DMS53 (cell line): ENCODE data around the gene IKZF1.

ENCODE experiments used
- DNase-seq: peaks from one replicate; lab custom pipeline; 2025; lab: John Stamatoyannopoulos, UW

Gene IKZF1

GRCh38 chr7:50412973-50413372, 108.5 kb downstream of the IKZF1 start:
- no peak for DNase-seq

DNA sequence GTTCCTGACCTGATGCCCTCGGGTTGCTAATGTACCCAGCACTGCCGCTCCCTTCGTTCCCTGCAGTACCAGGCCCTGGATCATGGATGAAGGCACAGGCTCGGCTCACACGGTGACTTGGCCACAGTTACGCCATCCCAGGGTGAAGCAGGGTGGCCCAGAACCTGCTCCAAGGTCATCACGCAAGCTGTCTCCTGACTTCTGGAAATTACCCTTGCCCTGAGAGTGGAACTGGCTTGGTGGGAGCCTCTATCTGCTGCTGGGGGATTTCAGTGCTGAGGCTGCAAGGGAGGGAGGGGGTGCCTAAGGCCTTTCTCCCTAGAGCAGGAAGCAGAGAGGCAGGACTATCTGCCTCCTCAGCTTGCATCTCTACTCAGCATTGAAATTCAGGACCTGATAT, 109.0 kb downstream of the IKZF1 start:
- DNase-seq, result no peak

DNA sequence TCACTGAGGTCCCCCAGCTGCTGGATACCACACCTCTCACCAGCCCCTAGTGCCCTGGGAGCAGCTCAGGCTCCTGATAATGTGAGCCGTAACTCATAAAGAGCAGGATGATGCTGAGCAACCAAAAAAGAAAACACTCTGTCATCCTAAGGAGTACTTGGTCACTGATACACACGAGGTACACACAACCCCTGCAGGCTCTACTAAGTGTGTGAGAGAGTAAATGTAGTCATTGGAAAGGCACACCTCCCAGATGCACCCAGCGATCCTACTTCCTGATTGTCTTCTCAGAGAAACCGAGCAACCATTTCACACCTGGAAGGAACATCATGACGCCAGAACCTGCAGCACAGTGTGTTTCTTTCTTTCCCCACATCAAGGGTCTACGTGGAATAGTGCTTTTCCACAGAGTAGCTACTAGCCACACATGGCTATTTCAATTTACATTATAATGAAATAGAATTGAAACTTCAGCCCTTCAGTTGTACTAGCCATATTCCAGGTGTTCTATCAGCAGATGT, 111.4 kb downstream of the IKZF1 start:
- no peak for DNase-seq

DNA sequence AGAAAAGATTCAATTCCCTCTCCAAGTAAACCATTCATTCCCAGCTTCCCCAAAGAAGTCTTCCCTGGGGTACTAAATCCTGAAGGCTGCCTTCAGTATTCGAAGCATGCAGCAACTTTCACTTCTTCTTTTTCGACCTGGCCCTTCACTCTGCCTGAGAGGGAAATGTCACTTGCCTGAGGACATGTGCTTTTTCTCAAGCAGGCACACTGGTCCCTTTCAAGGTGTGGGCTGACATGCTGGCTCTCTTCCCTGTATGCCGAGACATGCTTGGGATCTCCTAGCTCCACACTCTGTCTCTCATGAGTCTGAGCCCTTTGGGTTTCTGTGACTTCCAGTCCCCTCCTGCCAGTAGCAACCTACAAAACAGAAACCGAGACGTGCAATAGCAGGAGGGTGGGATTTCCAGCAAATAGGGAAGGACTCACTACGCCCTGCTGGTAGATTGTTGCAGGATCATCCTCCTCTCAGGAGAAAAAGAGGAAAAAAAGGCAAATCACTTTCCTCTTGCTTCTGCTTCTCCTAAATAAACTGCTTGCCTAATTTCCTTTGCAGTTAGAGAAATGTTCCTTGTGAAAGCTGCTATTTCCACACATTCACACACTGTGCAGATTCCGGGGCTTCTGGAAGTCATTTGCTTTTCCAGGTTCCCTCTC, 112.1 kb downstream of the IKZF1 start:
- no peak for DNase-seq

GRCh38 chr7:50418086-50418515, 113.6 kb downstream of the IKZF1 start:
- DNase-seq, result peak; percentile 89

DNA sequence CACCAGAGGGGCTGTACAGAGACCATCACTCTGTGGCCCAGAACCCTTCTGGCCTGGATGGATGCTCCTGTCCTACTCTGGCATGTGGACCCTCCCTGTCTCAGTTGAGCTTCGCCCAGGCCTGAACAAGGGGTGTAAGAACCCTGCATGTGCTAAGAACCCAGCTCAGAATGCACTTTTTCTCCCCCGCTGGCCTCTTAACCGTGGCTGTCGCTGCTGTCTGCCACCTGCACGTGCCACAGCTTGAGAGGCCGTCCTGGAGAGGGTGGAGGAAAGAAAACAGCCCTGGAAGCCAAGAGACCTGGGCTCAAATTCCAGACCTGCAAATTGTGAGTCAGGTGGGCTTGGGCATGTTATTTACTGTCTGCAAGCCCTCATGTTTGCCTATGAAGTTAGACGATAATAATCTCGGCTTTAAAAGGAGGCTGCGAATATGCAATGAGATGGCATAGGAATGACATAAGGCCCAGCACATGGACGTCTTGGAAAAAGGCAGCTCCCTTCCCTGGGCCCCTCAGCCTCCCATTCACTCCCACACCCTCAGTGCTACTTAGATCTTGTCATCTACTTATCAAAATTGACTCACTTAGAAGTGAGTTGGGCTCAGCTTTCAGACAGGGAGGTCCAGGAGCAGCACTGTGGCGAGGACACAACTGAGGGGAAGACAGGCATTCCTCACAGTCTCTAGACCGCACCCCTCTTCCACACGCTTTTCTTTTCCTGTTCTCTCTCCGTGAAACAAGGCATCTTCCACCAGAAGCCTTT, 114.2 kb downstream of the IKZF1 start:
- DNase-seq, result no peak

DNA sequence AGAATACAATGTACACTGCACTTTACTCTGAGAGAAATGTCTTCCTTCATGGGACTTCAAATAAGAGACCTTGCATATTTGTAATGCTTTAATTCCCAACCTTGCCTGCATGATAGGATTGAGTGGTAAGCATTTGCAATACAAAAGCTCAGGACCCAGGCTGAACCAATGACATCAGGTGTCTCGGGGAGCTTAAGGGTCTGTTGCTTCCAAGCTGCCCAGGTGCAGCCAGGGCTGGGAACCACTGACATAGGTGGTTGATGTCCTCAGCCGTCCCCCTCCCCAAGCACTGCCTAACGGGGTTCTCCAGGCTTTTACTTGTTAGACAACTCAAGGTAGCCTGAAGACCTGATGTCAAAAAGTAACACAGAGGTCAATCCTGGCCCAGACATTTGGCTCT, 116.5 kb downstream of the IKZF1 start:
- no peak for DNase-seq

GRCh38 chr7:50422858-50423257, 118.3 kb downstream of the IKZF1 start:
- DNase-seq, result peak; percentile 18

DNA sequence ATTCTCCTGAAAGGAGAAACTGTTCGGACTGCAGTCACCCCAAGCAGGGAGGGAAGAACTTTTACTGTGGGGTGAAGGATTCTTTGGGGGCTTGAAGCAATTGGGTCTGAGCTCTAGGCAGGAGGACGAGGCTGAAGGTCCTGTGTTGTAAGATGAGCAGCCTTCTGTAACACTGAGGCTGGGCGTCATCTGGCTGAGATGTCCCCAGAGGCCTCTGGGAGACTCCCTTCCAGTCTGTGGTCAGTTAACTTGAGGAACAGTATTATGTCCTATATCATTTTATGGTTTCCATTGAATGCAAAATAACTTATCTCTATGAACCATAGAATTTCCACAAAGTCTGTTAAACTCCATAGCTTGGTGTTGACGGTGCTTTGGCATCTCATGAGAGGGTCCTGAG, 119.3 kb downstream of the IKZF1 start:
- no peak for DNase-seq

DNA sequence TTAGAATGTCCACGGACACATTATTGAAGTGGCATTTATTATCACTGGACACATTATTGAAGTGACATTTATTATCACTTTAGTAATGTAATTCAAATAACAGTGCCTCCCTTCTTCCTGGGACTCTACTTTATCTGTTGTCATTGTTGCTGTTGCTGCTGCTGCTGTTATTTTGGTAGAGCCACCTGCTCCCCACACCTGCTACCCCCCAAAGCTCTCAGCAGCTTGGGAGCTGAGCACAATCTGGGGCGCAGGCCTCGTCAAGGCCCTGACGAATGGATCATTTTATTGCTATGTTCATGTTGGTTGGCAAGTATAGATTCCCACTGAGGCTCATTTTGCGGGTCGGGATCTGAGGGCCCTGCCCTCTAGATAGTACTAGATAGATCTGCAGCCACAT, 120.8 kb downstream of the IKZF1 start:
- DNase-seq, result no peak

DNA sequence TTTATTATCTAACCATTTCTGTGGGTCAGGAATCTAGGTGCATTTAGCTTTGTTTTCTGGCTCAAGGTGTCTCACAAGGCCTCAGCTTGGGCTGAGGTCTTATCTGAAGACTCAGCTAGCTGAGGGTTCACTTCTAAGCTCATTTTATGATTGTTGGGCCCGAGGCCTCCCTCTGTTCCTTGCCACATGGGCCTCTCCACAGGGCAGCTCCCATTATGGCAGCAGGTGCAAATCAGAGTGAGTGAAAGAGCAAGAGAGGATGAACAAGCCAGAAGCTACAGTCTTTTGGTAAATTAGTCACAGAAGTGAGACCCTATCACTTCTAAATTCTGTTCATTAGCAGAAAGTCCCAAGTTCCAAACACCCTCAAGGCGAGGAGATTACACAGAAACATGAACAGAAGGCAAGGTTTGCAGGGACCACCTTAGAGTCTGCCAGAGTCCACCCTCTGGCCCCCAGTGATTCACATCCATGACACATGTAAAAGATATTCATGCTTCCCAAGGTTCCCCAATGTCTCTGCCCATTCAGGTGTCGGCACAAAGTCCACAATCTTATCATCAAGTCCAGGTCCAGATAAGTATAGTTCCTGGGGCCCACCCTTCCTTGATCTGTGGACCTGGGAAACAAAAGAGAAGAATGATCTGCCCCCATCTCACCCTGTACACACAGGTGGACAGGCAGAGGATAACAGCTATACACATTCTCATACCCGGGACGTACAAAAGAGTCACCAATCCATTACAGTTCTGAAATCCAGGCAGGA, 121.9 kb downstream of the IKZF1 start:
- no peak for DNase-seq

DNA sequence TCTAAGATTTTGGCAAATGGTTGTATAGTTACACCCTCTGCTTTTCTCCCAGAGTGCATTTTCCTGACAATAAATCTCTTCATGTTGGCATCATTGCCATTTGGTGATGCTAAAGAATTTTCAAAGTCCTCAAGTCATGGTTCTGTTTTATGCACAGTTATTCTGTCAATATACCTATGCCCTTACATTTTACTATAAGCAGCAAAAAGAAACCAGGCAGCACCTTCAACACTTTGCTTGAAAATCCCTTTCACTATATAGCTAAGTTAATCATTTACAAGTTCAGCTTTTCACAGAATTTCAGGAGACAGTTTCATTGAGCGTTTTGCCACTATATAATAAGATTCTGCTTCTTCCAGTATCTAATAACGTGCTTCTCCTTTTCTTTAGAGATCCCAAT, 123.0 kb downstream of the IKZF1 start:
- DNase-seq, result peak; percentile 25

DNA sequence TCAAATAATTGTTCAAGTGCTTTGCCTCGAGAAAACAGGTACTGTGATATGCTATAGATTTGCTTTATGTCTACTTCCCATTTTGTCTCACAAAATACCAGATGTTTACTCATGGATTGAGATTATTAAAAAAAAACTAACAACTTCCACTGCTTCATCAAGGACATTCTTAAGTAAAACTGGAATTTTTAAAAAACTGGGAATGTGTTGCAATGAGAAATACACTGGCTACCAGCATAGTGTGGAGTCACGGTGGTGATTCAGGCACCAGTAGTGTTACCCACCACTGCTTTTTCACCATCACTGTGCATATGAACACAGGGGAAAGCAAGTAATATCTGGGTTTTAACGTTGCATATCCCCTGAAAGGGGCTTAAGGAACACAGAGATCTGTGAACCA, 124.4 kb downstream of the IKZF1 start:
- no peak for DNase-seq

DNA sequence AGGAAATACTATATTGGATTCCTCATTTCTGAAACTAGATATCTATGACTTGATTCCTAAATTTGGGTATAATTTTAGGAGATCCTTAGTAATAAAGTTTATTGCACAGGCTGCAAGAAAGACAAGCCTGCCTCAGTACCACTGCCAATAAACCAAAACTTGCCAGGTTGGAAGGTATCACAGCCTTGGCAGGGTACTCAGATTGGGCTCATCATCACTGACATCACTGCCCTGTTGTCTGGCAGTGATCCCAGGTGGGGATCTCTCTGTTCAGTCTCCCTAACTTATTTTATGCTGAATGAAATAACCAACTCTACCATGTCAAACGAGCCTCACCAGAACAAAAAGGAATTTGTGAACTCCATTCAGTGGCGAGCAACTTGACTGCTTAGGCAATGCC, 126.8 kb downstream of the IKZF1 start:
- DNase-seq, result no peak

GRCh38 chr7:50431722-50432305, 127.3 kb downstream of the IKZF1 start:
- DNase-seq, result no peak

- peak; percentile 14 for DNase-seq
These were observed 131.8 kb downstream of the IKZF1 start for GRCh38 chr7:50436133-50436806.

GRCh38 chr7:50446542-50446960, 142.0 kb downstream of the IKZF1 start:
- DNase-seq, result peak; percentile 54

DNA sequence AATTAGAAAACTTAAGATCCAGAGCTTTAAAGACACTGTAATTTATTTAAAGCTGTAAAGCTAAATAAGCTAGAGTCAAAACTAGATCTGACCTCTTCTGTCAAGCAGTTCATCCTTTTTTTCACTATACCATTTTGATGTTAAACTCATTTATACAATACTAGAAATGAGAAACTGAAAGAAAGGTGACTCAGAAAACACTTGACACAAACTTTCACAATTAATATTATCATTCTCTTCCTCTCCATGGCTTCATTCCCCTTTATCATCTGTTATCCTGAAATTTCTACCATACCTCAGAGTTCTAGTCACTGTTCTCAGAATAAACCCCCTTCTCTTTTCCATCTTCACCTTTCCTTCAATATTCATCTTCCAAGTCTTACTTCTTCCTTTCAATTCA, 144.3 kb downstream of the IKZF1 start:
- no peak for DNase-seq

DNA sequence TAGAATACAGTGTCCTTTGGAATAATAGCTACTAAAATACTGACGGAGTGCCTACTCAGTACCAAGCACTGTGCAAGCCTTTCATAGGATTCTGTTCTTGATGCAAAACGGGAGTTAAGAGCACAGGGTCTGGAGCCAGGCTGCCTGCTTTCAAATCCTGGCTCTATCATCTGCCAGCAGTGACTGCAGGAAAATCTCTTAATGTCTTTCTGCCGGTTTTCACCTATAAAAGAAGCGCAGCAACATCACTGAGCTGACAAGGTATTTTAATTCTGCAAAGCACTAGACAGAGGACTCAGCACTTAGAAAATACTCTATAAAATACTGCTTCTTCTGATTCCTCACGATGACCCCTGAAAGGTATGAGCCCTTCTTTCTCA, 145.0 kb downstream of the IKZF1 start:
- DNase-seq, result no peak

DNA sequence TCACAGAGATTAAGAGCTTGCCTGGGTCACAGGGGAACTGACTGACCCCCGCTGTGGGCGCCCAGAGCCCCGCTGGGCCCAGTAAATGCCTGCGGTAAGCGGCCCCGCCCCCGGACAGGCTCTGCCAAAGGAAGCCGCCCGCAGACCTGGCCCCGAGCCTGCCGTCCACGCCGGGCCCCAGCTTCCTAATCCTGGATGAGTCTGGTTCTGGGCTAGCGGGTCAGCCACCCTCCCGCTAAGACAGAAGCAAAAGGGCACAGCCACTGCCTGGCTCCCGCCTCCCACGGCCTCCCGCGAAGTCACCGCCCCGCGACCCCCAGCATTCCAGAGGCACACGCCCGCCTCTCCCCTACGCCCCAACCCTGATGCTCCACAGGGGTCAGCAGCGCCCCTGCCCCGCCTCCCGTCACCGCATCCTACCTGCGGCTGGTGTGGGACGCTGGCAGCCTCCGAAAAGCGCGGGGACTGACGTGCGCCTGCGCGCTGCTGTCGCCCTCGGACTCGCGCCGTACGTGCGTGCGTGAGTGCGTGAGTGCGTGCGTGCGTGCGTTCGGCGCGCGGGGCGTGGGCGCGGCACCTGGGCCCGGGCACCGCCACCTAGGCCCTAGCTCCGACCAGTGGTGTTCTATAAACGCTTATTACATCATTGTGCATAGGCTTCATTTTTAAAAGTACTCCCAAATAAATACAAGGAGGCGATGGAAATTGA, 145.5 kb downstream of the IKZF1 start, which contains the start of gene FIGNL1:
TSS of gene FIGNL1 (minus strand) at position 470 of the 709 bp plus-strand sequence. CDS start 3,063 bp downstream, outside the sequence.
- peak; percentile 94 for DNase-seq

- DNase-seq, result peak; percentile 71
These were observed 146.1 kb downstream of the IKZF1 start for GRCh38 chr7:50450590-50451032.
